ENCODE measurements around the gene TMEM123. TPM values are rescaled to one million over a fixed set of nuclear protein-coding genes. Genes with fewer than 3 reads are reported as not detected.

TMEM123 gene
- total RNA-seq, 1 experiment from 2014 or later: 214 TPM

- Histone ChIP-seq H3K36me3 (ENCODE audit: insufficient read depth, low read length, poor library complexity, severe bottlenecking) (peaks cover 55% of the 10 kb centered on the region), H3K9me3 (ENCODE audit: low read depth, low read length, poor library complexity, severe bottlenecking) (no peaks in the 10 kb centered on the region), H3K27me3 (replicated peaks; ENCODE audit: insufficient read depth, low read depth, low read length, poor library complexity) (no peaks in the 10 kb centered on the region), H3K27ac (ENCODE audit: low read depth, low read length, poor library complexity, severe bottlenecking) (no peak overlapping the region), H3K4me1 (ENCODE audit: insufficient read depth, low read length, poor library complexity, severe bottlenecking) (no peaks in the 10 kb centered on the region), H3K4me3 (ENCODE audit: low read depth, low read length, poor library complexity, severe bottlenecking) (no peak overlapping the region)
- no peak for TF ChIP-seq EZH2 (IDR thresholded peaks at IDR 0.05; ENCODE audit: borderline replicate concordance, low read depth, low read length, poor library complexity, severe bottlenecking)
- TF ChIP-seq CTCF (conservative IDR thresholded peaks at IDR 0.05; ENCODE audit: low read depth, low read length): no peak
- ChIA-PET POLR2A (ENCODE audit: low non-redundant PET) (no interaction called here), CTCF (no interaction called here)
- intact Hi-C loops (cut with micrococcal nuclease; ENCODE audit: unreplicated experiment): no loop called here
- no peak for DNase-seq (ENCODE audit: low spot score)
- BruUV-seq (replicated peaks): no TSS peak
Measured at GRCh38 chr11:102360681-102361080, 91.9 kb downstream of the TMEM123 start.

- BruUV-seq (replicated peaks): no TSS peak
Measured at GRCh38 chr11:102359372-102359771, 93.2 kb downstream of the TMEM123 start.

GRCh38 chr11:102357116-102357515, 95.4 kb downstream of the TMEM123 start:
- CTCF ChIA-PET: no interaction called here
- H3K36me3 ChIP-seq (ENCODE audit: insufficient read depth, low read length, poor library complexity, severe bottlenecking): peaks cover 37% of the 10 kb centered on the region

More at GRCh38 chr11:102359372-102359771, 93.2 kb downstream of the TMEM123 start:
- Histone ChIP-seq H3K27ac (ENCODE audit: low read depth, low read length, poor library complexity, severe bottlenecking) (no peak overlapping the region), H3K36me3 (ENCODE audit: insufficient read depth, low read length, poor library complexity, severe bottlenecking) (peaks cover 57% of the 10 kb centered on the region), H3K9me3 (ENCODE audit: low read depth, low read length, poor library complexity, severe bottlenecking) (peaks cover 7% of the 10 kb centered on the region), H3K4me3 (ENCODE audit: low read depth, low read length, poor library complexity, severe bottlenecking) (no peak overlapping the region), H3K4me1 (ENCODE audit: insufficient read depth, low read length, poor library complexity, severe bottlenecking) (no peaks in the 10 kb centered on the region), H3K27me3 (replicated peaks; ENCODE audit: insufficient read depth, low read depth, low read length, poor library complexity) (no peaks in the 10 kb centered on the region)
- ChIA-PET POLR2A (ENCODE audit: low non-redundant PET) (no interaction called here), CTCF (no interaction called here)
- DNase-seq (ENCODE audit: low spot score): no peak
- intact Hi-C loops (cut with micrococcal nuclease; ENCODE audit: unreplicated experiment): no loop called here
- no peak for TF ChIP-seq EZH2 (IDR thresholded peaks at IDR 0.05; ENCODE audit: borderline replicate concordance, low read depth, low read length, poor library complexity, severe bottlenecking)
- no peak for TF ChIP-seq CTCF (conservative IDR thresholded peaks at IDR 0.05; ENCODE audit: low read depth, low read length)

More at GRCh38 chr11:102357116-102357515, 95.4 kb downstream of the TMEM123 start:
- POLR2A ChIA-PET (ENCODE audit: low non-redundant PET): no interaction called here
- TF ChIP-seq CTCF (conservative IDR thresholded peaks at IDR 0.05; ENCODE audit: low read depth, low read length) (no peak), EZH2 (IDR thresholded peaks at IDR 0.05; ENCODE audit: borderline replicate concordance, low read depth, low read length, poor library complexity, severe bottlenecking) (no peak)
- intact Hi-C loops (cut with micrococcal nuclease; ENCODE audit: unreplicated experiment): no loop called here
- Histone ChIP-seq H3K27ac (ENCODE audit: low read depth, low read length, poor library complexity, severe bottlenecking) (no peak overlapping the region), H3K27me3 (replicated peaks; ENCODE audit: insufficient read depth, low read depth, low read length, poor library complexity) (no peaks in the 10 kb centered on the region), H3K4me3 (ENCODE audit: low read depth, low read length, poor library complexity, severe bottlenecking) (no peak overlapping the region), H3K4me1 (ENCODE audit: insufficient read depth, low read length, poor library complexity, severe bottlenecking) (no peaks in the 10 kb centered on the region), H3K9me3 (ENCODE audit: low read depth, low read length, poor library complexity, severe bottlenecking) (peaks cover 7% of the 10 kb centered on the region)
- no TSS peak for BruUV-seq (replicated peaks)
- DNase-seq (ENCODE audit: low spot score): no peak

All from A673 (cell line).